Endodermal cell (in vitro differentiated cells): ENCODE data around the gene SERPINA5. TPM values are rescaled to one million over a fixed set of nuclear protein-coding genes. Genes with fewer than 3 reads are reported as not detected.

Experiments
- DNase-seq: peaks from one replicate; pipeline ENCODE4 v3.0.0-alpha.2; 2017
- H3K27ac ChIP-seq: 2 replicates; pipeline ENCODE4 v1.5.1; 2013; ENCODE audit warnings: mild to moderate bottlenecking, low read depth, low read length, moderate library complexity
- H3K27me3 ChIP-seq: 2 replicates; pipeline ENCODE4 v1.6.1; 2013; ENCODE audit warnings: mild to moderate bottlenecking, low read length, moderate library complexity; ENCODE audit not compliant: insufficient read depth, control insufficient read depth, poor library complexity, severe bottlenecking
- H3K36me3 ChIP-seq: 2 replicates; pipeline ENCODE4 v1.7.0; 2013; ENCODE audit warnings: mild to moderate bottlenecking, low read length, moderate library complexity; ENCODE audit not compliant: control insufficient read depth, insufficient read depth
- H3K4me1 ChIP-seq: one replicate; pipeline ENCODE4 v1.7.0; 2013; ENCODE audit warnings: low read length; ENCODE audit not compliant: control insufficient read depth, insufficient read depth
- H3K4me3 ChIP-seq: 2 replicates; pipeline ENCODE4 v1.5.1; 2013; ENCODE audit warnings: mild to moderate bottlenecking, low read length, moderate library complexity
- H3K9ac ChIP-seq: 2 replicates; pipeline ENCODE4 v1.6.1; 2013; ENCODE audit warnings: mild to moderate bottlenecking, low read length, moderate library complexity; ENCODE audit not compliant: poor library complexity, severe bottlenecking; ENCODE audit errors: extremely low read depth
- H3K9me3 ChIP-seq: 2 replicates; pipeline ENCODE4 v1.6.1; 2013; ENCODE audit warnings: mild to moderate bottlenecking, low read length, moderate library complexity; ENCODE audit not compliant: control insufficient read depth
- H3K27ac Mint-ChIP-seq: 2 replicates; pipeline ENCODE4 v1.8.0; 2020; ENCODE audit warnings: mixed read lengths
- H3K27me3 Mint-ChIP-seq: 2 replicates; pipeline ENCODE4 v1.8.0; 2021; ENCODE audit warnings: mild to moderate bottlenecking, mixed read lengths; ENCODE audit not compliant: insufficient read depth
- H3K36me3 Mint-ChIP-seq: 2 replicates; pipeline ENCODE4 v1.8.0; 2020; ENCODE audit warnings: low read depth, mixed read lengths
- H3K4me1 Mint-ChIP-seq: 2 replicates; pipeline ENCODE4 v1.8.0; 2020; ENCODE audit warnings: mixed read lengths
- H3K4me3 Mint-ChIP-seq: 2 replicates; pipeline ENCODE4 v1.8.0; 2020; ENCODE audit warnings: mild to moderate bottlenecking, moderate library complexity, mixed read lengths
- H3K9me3 Mint-ChIP-seq: 2 replicates; pipeline ENCODE4 v1.8.0; 2020; ENCODE audit warnings: mild to moderate bottlenecking, mixed read lengths
- WGBS, 2 experiments: methylation state at CpG; one replicate each; pipeline versions ENCODE4 v1.1.5 to v1.1.7; 2013; ENCODE audit warnings: missing lambda C conversion rate in 2 of 2, mixed read lengths in 1 of 2; ENCODE audit not compliant: insufficient coverage in 1 of 2, insufficient read length in 1 of 2; 5-methylcytosine and 5-hydroxymethylcytosine counted together
- total RNA-seq, 2 donors: library from RNA; stranded (reverse); fragmentation: NEBNext Ultra II Directional in 1 of 2; extraction: Animal tissue kit (Norgen Biotek cat#: 25700) in 1 of 2; gene quantifications; 2 replicates in 1 of 2; 3 replicates in 1 of 2; pipeline ENCODE4 v1.2.1, GENCODE V29; 2021
- TF ChIP-seq, protein P1 (sequence below): fragments of 200-600 bp; sonication (generic); conservative IDR thresholded peaks from 2 replicates; pipeline ENCODE4 v1.5.0; 2021; ENCODE audit warnings: antibody characterized with exemption, mild to moderate bottlenecking

SERPINA5 gene
- total RNA-seq, 2 donors from 2014 or later, result 1.5 to 2.8 TPM

DNA sequence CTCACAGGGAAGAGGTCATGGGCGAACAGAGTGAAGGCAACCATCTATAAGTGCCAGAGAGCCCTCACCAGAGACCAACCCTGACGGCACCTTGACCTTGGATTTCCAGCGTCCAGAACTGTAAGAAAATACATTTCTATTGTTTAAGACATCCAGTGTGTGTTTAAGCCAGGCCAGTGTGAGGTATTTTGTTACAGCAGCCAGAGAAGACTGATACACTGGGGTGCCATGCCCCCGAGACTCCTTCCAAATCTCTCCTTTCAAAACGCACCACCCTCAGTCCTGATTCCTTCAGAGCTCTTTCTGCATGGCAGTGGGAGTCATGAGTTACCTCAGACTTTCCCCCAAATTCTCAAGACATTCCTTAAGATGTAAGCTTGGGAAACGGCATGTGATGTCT is 2.5 kb upstream of the SERPINA5 start:
- H3K27me3 Mint-ChIP-seq, result peaks cover 7% of the 10 kb centered on the region
- H3K27ac Mint-ChIP-seq, result no peak overlapping the region
- H3K9me3 Mint-ChIP-seq, result peaks cover 2% of the 10 kb centered on the region
- no peaks in the 10 kb centered on the region for H3K4me1 ChIP-seq
- H3K36me3 ChIP-seq, result no peaks in the 10 kb centered on the region
- H3K27ac ChIP-seq, result no peak overlapping the region
- TF ChIP-seq, protein P1, sequence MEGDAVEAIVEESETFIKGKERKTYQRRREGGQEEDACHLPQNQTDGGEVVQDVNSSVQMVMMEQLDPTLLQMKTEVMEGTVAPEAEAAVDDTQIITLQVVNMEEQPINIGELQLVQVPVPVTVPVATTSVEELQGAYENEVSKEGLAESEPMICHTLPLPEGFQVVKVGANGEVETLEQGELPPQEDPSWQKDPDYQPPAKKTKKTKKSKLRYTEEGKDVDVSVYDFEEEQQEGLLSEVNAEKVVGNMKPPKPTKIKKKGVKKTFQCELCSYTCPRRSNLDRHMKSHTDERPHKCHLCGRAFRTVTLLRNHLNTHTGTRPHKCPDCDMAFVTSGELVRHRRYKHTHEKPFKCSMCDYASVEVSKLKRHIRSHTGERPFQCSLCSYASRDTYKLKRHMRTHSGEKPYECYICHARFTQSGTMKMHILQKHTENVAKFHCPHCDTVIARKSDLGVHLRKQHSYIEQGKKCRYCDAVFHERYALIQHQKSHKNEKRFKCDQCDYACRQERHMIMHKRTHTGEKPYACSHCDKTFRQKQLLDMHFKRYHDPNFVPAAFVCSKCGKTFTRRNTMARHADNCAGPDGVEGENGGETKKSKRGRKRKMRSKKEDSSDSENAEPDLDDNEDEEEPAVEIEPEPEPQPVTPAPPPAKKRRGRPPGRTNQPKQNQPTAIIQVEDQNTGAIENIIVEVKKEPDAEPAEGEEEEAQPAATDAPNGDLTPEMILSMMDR, result no peak
- DNase-seq, result no peak
- H3K9me3 ChIP-seq, result peaks cover 8% of the 10 kb centered on the region
- H3K27me3 ChIP-seq, result peaks cover 40% of the 10 kb centered on the region
- WGBS, 2 experiments, result 89 to 90% methylated on average over 3 to 6 of the region's 6 CpGs
- no peak overlapping the region for H3K4me3 Mint-ChIP-seq
- H3K4me1 Mint-ChIP-seq, result no peaks in the 10 kb centered on the region
- H3K36me3 Mint-ChIP-seq, result no peaks in the 10 kb centered on the region
- H3K9ac ChIP-seq, result no peak overlapping the region
- H3K4me3 ChIP-seq, result no peak overlapping the region

DNA sequence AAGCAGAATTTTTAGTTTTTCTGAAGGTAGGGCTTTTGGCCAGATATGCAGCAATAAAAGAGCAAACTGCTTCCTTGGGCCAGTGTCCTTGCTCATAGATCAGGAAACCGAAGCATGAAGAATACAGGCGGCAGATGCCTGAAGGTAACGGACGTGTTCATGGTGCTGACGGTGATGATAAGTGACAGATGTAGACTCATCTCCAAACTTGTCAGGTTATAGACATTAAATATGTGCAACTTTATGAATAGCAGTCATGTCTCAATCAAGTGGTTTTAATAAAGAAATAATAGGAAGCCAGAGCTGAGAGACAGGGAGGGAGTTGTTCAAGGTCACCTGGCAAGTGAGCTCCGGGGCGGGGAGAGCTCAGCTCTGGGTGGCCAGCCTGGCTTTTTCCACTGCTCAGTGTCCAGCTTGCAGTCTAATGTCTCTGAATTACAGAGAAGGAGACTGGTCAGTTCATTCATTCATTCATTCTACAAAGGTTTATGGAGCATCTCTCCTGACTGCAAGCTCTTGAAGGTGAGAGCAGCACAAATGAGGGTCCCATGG is 1.0 kb downstream of the SERPINA5 start:
- Histone ChIP-seq H3K9ac (no peak overlapping the region), H3K4me1 (peaks cover 9% of the 10 kb centered on the region), H3K27ac (no peak overlapping the region), H3K4me3 (no peak overlapping the region), H3K36me3 (no peaks in the 10 kb centered on the region), H3K27me3 (peaks cover 16% of the 10 kb centered on the region), H3K9me3 (peaks cover 18% of the 10 kb centered on the region)
- TF ChIP-seq, protein P1, result no peak
- 91 to 96% methylated on average over 7 of the region's 7 CpGs for WGBS, 2 experiments
- H3K27me3 Mint-ChIP-seq, result peaks cover 11% of the 10 kb centered on the region
- no peak overlapping the region for H3K4me3 Mint-ChIP-seq
- H3K27ac Mint-ChIP-seq, result no peak overlapping the region
- DNase-seq, result no peak
- H3K36me3 Mint-ChIP-seq, result peaks cover 3% of the 10 kb centered on the region
- H3K4me1 Mint-ChIP-seq, result peaks cover 7% of the 10 kb centered on the region
- H3K9me3 Mint-ChIP-seq, result peaks cover 5% of the 10 kb centered on the region

DNA sequence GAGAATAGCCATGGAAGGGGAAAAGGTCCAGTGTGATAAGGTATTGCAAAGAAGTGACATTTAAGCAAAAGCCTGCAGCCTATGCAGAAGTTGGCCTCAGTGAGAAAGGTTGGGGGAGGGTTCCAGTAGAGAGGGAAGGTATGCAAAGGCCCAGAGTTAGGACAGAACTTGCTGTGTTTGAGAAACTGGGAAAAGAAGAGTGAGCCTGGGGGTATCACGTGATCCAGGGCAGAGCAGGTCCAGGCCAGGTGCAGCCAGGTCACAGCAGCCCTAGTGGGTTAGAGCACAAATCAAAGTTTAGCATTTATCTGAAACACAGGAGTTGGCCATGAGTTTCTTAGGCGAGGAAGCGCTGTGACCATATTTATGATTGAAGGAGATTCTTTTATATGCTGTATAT is 1.6 kb downstream of the SERPINA5 start:
- 90 to 100% methylated on average over 1 to 3 of the region's 3 CpGs for WGBS, 2 experiments

More for the DNA sequence above, 1.6 kb downstream of the SERPINA5 start:
- Mint-ChIP-seq H3K9me3 (peaks cover 5% of the 10 kb centered on the region), H3K27ac (no peak overlapping the region), H3K36me3 (peaks cover 3% of the 10 kb centered on the region), H3K27me3 (peaks cover 11% of the 10 kb centered on the region), H3K4me3 (no peak overlapping the region), H3K4me1 (peaks cover 7% of the 10 kb centered on the region)
- no peak overlapping the region for H3K27ac ChIP-seq
- TF ChIP-seq, protein P1, result no peak
- H3K36me3 ChIP-seq, result no peaks in the 10 kb centered on the region
- peaks cover 10% of the 10 kb centered on the region for H3K27me3 ChIP-seq
- DNase-seq, result no peak
- peaks cover 18% of the 10 kb centered on the region for H3K9me3 ChIP-seq
- H3K4me3 ChIP-seq, result no peak overlapping the region
- H3K4me1 ChIP-seq, result peaks cover 9% of the 10 kb centered on the region
- no peak overlapping the region for H3K9ac ChIP-seq
